Thoracic aorta (tissue), 2 donors: Measurements from ENCODE around the gene PLCL2. TPM values are rescaled to one million over a fixed set of nuclear protein-coding genes. Genes with fewer than 3 reads are reported as not detected.

Experiments used
- ATAC-seq: fragments of 150-250 bp; one replicate; pipeline ENCODE4 v1.8.0; 2017; ENCODE audit warnings: low read depth; ENCODE audit not compliant: insufficient number of reproducible peaks, low FRiP score
- DNase-seq: peaks from one replicate; pipeline ENCODE4 v3.0.0-alpha.2; 2020; ENCODE audit warnings: low spot score
- H3K27ac ChIP-seq, 2 donors: fragments of 200-600 bp; sonication (generic); 1 replicate in 1 of 2; 2 replicates in 1 of 2; pipeline ENCODE4 v1.5.1; 2016; ENCODE audit warnings: mild to moderate bottlenecking in 2 of 2, moderate library complexity in 2 of 2
- H3K27me3 ChIP-seq: fragments of 200-600 bp; sonication (generic); replicated peaks from 2 replicates; pipeline ENCODE4 v1.6.0; 2016; ENCODE audit warnings: mild to moderate bottlenecking; ENCODE audit not compliant: insufficient read depth
- H3K36me3 ChIP-seq: fragments of 200-600 bp; sonication (generic); one replicate; pipeline ENCODE4 v1.5.1; 2016
- H3K4me1 ChIP-seq, 2 donors: fragments of 200-600 bp; sonication (generic); 1 replicate in 1 of 2; 2 replicates in 1 of 2; pipeline versions ENCODE4 v1.5.1 to v1.6.0; 2016; ENCODE audit warnings: low read depth in 2 of 2, mild to moderate bottlenecking in 1 of 2; ENCODE audit not compliant: control insufficient read depth in 1 of 2
- H3K4me3 ChIP-seq: fragments of 200-600 bp; sonication (generic); 2 replicates; pipeline ENCODE4 v1.5.1; 2016; ENCODE audit warnings: mild to moderate bottlenecking
- H3K9me3 ChIP-seq: fragments of 200-600 bp; sonication (generic); 2 replicates; pipeline ENCODE4 v1.5.1; 2016
- CTCF ChIP-seq: fragments of 200-600 bp; sonication (generic); IDR thresholded peaks from one replicate; pipeline ENCODE4 v1.5.1; 2019; ENCODE audit warnings: antibody characterized with exemption
- total RNA-seq, 2 donors: library from RNA; depleted of rRNA; stranded (reverse); fragments of >200 nt; gene quantifications; one replicate each; pipeline versions ENCODE4 v1.1.0 to v1.2.3, GENCODE V29; 2016

PLCL2 gene
- total RNA-seq, 2 donors from 2014 or later, result 6.9 to 17.1 TPM

GRCh38 chr3:16999871-17000270, 115.1 kb downstream of the PLCL2 start:
- H3K27me3 ChIP-seq, result no peaks in the 10 kb centered on the region
- peaks cover 0 to 8% of the 10 kb centered on the region in 2 donors for H3K4me1 ChIP-seq
- no peaks in the 10 kb centered on the region for H3K9me3 ChIP-seq
- no peak for ATAC-seq
- H3K4me3 ChIP-seq, result no peak overlapping the region
- no peak for DNase-seq
- H3K27ac ChIP-seq, result no peak overlapping the region
- H3K36me3 ChIP-seq, result no peaks in the 10 kb centered on the region
- TF ChIP-seq CTCF, result no peak

- no peaks in the 10 kb centered on the region for H3K9me3 ChIP-seq
- DNase-seq, result no peak
- TF ChIP-seq CTCF, result no peak
- H3K4me3 ChIP-seq, result no peak overlapping the region
- ATAC-seq, result no peak
- H3K4me1 ChIP-seq, result peaks cover 0 to 26% of the 10 kb centered on the region in 2 donors
- no peaks in the 10 kb centered on the region for H3K27me3 ChIP-seq
- H3K27ac ChIP-seq, result no peak overlapping the region
- H3K36me3 ChIP-seq, result no peaks in the 10 kb centered on the region
These were observed 118.7 kb downstream of the PLCL2 start for GRCh38 chr3:17003457-17003856.

GRCh38 chr3:17006132-17006852, 121.5 kb downstream of the PLCL2 start:
- no peak for ATAC-seq
- H3K36me3 ChIP-seq, result no peaks in the 10 kb centered on the region

GRCh38 chr3:17007284-17007683, 122.5 kb downstream of the PLCL2 start:
- Histone ChIP-seq H3K4me3 (no peak overlapping the region), H3K36me3 (no peaks in the 10 kb centered on the region)
- no peak for ATAC-seq

More at GRCh38 chr3:17006132-17006852, 121.5 kb downstream of the PLCL2 start:
- no peaks in the 10 kb centered on the region for H3K27me3 ChIP-seq
- TF ChIP-seq CTCF, result no peak
- H3K9me3 ChIP-seq, result no peaks in the 10 kb centered on the region
- H3K27ac ChIP-seq, result no peak overlapping the region
- H3K4me1 ChIP-seq, result peaks cover 0 to 18% of the 10 kb centered on the region in 2 donors
- no peak for DNase-seq
- no peak overlapping the region for H3K4me3 ChIP-seq

GRCh38 chr3:17009826-17010225, 125.1 kb downstream of the PLCL2 start:
- TF ChIP-seq CTCF, result no peak
- H3K27ac ChIP-seq, result no peak overlapping the region
- no peaks in the 10 kb centered on the region for H3K36me3 ChIP-seq
- no peak overlapping the region for H3K4me3 ChIP-seq
- no peaks in the 10 kb centered on the region for H3K27me3 ChIP-seq
- H3K9me3 ChIP-seq, result no peaks in the 10 kb centered on the region
- H3K4me1 ChIP-seq, result peaks cover 0 to 18% of the 10 kb centered on the region in 2 donors
- DNase-seq (no peak), ATAC-seq (no peak)

More at GRCh38 chr3:17007284-17007683, 122.5 kb downstream of the PLCL2 start:
- H3K27ac ChIP-seq, result no peak overlapping the region
- H3K9me3 ChIP-seq, result no peaks in the 10 kb centered on the region
- H3K27me3 ChIP-seq, result no peaks in the 10 kb centered on the region
- H3K4me1 ChIP-seq, result peaks cover 0 to 18% of the 10 kb centered on the region in 2 donors
- TF ChIP-seq CTCF, result no peak
- no peak for DNase-seq
